Activated naive CD8-positive, alpha-beta T cell treated with anti-CD3 and anti-CD28 coated beads, Interleukin-2, amount 50 U/mL, for 24 hours (primary cell): ENCODE measurements around the gene EVL.
A peak's percentile ranks its signal among the peaks of the same experiment; 100 is the strongest.
"Not testable (repeated sequence)": the region's sequence is repeated elsewhere in the genome, so short reads cannot be mapped to it uniquely, and the experiment has no call there.

Source experiments
- ATAC-seq: fragments of 150-1000 bp; cut with Tn5 transposase; one replicate; pipeline ENCODE4 v1.10.0; 2021
- DNase-seq: peaks from one replicate; pipeline ENCODE4 v3.0.0; 2021
- H3K27ac Mint-ChIP-seq: one replicate; pipeline ENCODE4 v1.8.0; 2021; ENCODE audit warnings: mild to moderate bottlenecking, mixed read lengths
- H3K27me3 Mint-ChIP-seq: one replicate; pipeline ENCODE4 v1.8.0; 2021; ENCODE audit warnings: mixed read lengths
- H3K36me3 Mint-ChIP-seq: one replicate; pipeline ENCODE4 v1.8.0; 2021; ENCODE audit warnings: low read depth, mixed read lengths
- H3K4me1 Mint-ChIP-seq: one replicate; pipeline ENCODE4 v1.8.0; 2021; ENCODE audit warnings: mixed read lengths
- H3K4me3 Mint-ChIP-seq: one replicate; pipeline ENCODE4 v1.8.0; 2021; ENCODE audit warnings: mild to moderate bottlenecking, moderate library complexity, mixed read lengths
- H3K9me3 Mint-ChIP-seq: one replicate; pipeline ENCODE4 v1.8.0; 2021; ENCODE audit warnings: mixed read lengths

The EVL gene

DNA sequence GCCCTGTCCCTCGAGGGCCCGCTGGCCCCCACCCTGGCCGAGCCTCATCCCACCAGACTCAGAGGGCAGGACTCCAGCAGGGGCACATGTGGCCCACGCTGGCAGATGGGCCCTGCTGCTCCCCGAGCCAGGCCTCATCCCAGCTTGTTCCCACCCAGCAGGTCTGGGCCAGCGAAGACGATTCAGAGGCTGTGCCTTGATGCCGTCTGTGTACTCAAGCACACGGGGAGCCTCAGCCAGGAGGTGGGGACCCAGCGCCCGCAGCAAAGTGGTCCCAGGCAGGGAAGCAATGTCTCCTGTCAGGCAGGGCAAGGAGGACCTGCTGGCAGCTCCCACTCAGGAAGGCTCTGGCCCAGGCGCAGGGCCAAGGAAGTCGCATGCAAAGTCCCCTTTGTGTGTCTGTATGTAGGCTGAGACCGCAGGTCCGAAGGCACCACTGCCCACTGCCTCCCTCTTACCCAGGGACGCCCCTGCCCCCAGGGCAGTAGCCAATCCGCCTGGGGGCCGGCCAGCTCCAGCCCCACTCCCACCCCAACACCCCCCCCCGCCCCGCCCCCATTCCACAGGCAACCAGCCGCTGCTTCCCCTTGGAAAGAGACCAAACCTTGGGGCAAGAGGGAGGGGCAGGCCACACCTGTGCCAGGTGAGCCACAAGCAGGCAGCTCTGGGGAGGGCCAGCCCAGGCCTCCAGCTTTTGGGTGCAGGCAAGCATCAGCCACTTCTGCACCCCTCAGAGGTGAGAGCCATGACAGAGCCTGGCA, 84.8 kb downstream of the EVL start:
- Mint-ChIP-seq H3K9me3 (peaks cover 3% of the 10 kb centered on the region), H3K27me3 (peaks cover 2% of the 10 kb centered on the region), H3K4me3 (no peak overlapping the region), H3K27ac (no peak overlapping the region), H3K36me3 (peaks cover 3% of the 10 kb centered on the region), H3K4me1 (peaks cover 15% of the 10 kb centered on the region)
- no peak for ATAC-seq
- DNase-seq, result no peak

DNA sequence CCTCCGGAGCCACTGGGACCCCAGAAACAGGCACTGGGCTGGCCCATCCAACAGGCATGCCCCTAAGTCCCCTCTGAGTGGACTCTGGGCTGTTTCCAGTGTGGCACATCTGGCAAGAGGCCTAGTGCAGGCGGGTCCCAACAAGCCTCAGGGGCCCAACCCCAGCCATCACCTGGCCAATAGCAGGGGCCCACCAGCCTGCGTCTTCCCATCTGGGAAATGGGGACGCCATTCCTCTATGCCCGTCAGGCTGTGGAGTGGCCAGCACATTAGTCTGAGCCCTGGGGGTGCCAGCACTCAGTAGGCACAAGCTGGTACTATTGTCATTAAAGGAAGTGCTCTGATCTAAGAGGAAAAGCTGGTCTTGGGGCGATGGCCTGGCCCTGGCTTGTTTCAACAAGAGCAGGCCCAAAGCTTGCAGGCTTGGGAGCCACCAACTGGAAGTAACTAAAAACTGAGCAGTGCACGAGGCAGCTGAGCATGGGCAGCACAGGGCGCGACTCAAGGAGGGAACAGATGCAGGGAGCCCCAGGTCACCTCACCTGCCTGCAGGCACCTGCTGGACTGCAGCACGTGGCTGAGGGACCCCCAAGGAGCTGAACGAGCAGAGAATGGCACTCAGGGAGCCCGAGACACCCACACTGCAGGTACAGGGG, 85.8 kb downstream of the EVL start:
- DNase-seq, result no peak
- H3K4me1 Mint-ChIP-seq, result peaks cover 15% of the 10 kb centered on the region

DNA sequence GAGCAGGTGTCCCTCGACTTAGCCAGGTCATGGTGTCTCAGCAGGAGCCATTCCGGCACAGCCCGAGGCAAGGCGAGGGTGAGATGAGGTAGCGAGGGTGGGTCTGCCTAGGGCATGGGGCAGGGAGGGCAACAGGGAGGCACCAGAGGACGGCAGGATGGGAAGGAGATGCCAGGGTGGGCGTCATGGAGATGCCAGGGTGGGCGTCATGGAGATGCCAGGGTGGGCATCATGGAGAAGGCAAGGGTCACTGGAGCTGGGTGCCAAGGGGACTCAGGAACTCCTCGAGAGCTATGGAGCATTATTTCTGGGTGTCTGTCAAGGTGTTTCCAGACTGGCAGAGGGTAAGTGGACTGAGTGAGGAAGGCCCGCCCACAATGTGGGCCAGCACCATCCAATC, 86.9 kb downstream of the EVL start:
- DNase-seq (no peak), ATAC-seq (no peak)
- Mint-ChIP-seq H3K27ac (no peak overlapping the region), H3K36me3 (peaks cover 4% of the 10 kb centered on the region), H3K27me3 (peaks cover 2% of the 10 kb centered on the region), H3K4me3 (no peak overlapping the region), H3K4me1 (peaks cover 12% of the 10 kb centered on the region), H3K9me3 (peaks cover 6% of the 10 kb centered on the region)

More for the DNA sequence above, 85.8 kb downstream of the EVL start:
- Mint-ChIP-seq H3K4me3 (no peak overlapping the region), H3K36me3 (peaks cover 4% of the 10 kb centered on the region), H3K27me3 (peaks cover 2% of the 10 kb centered on the region), H3K27ac (no peak overlapping the region), H3K9me3 (peaks cover 6% of the 10 kb centered on the region)
- ATAC-seq, result no peak

DNA sequence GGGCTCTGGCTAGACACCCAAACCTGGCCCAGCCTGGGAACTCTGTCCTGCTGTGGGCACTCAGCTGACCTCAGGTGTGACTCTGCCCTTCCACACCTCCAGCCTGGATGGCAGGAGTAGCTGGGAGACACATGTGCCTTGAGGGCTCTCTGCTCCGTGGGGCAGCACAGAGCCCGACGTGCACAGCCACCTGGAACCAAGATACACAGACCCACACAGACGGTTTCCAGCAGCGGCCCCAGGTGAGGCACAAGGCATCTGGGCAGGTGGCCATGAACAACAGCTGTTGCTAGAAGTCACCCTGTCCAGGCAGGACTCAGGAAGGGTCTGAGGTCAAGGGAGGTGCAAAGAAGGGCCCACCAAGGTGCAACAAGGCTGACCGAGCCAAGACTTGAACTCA, 88.3 kb downstream of the EVL start:
- H3K9me3 Mint-ChIP-seq, result peaks cover 6% of the 10 kb centered on the region
- H3K27ac Mint-ChIP-seq, result no peak overlapping the region
- DNase-seq (no peak), ATAC-seq (no peak)
- peaks cover under 1% of the 10 kb centered on the region for H3K4me1 Mint-ChIP-seq
- H3K27me3 Mint-ChIP-seq, result peaks cover 8% of the 10 kb centered on the region
- no peak overlapping the region for H3K4me3 Mint-ChIP-seq
- peaks cover 4% of the 10 kb centered on the region for H3K36me3 Mint-ChIP-seq

DNA sequence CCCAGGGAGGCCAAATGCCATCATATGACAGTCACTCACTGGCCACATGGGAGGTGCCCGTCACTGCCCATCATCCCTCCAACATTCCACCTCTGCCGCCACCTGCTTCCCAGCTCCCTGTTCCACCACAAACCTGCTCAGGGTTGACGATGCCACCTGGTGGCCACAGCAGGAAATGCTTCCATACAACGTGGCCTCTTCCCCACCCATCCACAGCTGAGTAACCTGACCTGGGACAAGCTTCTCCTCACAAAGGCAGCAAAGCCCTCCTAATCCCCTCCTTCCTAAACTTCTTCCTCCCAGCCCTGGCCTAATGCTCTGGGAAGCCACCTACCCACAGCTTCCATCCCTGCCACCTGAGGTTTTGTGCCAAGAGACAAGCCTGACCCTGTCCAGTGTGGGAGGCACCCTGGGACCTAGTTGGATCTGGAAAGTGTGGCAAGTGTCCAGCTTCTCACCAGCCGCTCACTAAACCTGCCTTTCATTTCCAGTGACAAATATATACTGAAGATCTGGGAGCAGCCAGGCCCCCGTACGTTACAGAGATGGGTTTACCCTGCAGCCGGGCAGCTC, 89.9 kb downstream of the EVL start:
- Mint-ChIP-seq H3K27me3 (peaks cover 14% of the 10 kb centered on the region), H3K4me1 (peaks cover 4% of the 10 kb centered on the region), H3K9me3 (peaks cover 6% of the 10 kb centered on the region), H3K4me3 (no peak overlapping the region), H3K36me3 (peaks cover 4% of the 10 kb centered on the region), H3K27ac (no peak overlapping the region)
- ATAC-seq (no peak), DNase-seq (peak; percentile 61)

DNA sequence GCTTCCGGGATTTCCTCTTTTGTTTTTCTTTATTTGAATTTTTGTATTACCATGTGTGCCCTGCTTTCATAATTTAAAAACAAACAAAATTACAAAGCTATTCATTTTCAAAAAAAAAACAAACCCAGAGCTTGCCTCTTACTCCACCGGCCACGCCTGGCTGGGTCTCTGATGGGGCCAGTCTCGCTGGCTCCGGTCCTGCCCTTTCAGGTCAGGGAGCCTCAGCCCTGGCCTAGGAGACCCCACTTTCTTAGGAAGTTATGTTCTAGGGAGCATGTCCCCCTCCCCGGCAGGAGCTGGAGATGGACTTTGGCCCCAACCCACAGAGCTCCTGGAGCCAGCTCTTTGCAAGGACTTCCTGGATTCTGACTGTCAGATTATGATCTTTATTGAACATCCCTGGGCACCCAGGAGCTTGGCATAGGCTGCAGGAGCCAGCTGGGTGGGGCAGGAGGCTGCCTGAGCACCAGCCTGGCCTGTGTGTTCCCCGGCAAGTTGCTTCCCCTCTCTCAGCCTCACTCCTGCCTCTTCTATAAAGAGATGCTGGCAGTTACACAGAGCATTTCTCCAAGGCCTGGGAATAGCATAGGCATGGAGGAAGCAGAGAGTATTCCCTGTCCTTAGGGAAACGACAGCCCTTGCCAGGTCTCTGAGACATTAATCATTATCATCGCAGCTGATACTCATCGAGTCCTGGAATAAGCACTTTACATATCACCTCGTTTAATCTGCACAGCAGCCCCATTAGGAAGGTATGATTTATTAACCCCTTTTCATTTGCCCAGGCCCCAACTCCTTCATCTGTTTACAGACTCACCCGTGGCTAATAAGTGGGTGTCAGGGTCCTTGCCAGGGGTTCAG, 90.8 kb downstream of the EVL start:
- Mint-ChIP-seq H3K36me3 (peaks cover 4% of the 10 kb centered on the region), H3K4me1 (peaks cover 4% of the 10 kb centered on the region), H3K27me3 (peaks cover 16% of the 10 kb centered on the region), H3K4me3 (no peak overlapping the region), H3K9me3 (peaks cover 6% of the 10 kb centered on the region), H3K27ac (no peak overlapping the region)
- ATAC-seq, result no peak
- DNase-seq, result no peak

DNA sequence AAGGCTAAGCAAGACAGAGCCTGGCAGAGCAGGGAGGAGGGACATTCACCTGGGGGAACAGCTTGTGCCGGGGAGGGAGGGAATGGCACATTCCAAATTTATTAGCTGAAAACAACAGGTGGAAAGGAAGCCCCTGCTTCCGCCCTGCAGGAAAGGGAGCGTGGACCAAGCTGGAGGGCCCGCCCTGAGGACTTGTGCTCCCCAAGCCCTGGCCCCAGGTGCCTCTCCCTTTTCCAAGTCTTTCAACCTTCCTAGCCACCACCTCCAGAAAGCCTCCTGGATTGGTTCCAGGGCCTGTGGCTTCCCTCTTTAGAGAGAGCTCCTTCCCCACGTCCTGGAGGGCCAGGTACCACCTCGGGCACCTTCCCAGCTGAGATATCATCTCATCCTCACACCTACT, 91.6 kb downstream of the EVL start:
- H3K4me1 Mint-ChIP-seq, result peaks cover 4% of the 10 kb centered on the region
- H3K27ac Mint-ChIP-seq, result no peak overlapping the region
- H3K36me3 Mint-ChIP-seq, result peaks cover 4% of the 10 kb centered on the region
- DNase-seq (no peak), ATAC-seq (no peak)
- H3K9me3 Mint-ChIP-seq, result peaks cover 6% of the 10 kb centered on the region
- H3K4me3 Mint-ChIP-seq, result no peak overlapping the region
- peaks cover 16% of the 10 kb centered on the region for H3K27me3 Mint-ChIP-seq

DNA sequence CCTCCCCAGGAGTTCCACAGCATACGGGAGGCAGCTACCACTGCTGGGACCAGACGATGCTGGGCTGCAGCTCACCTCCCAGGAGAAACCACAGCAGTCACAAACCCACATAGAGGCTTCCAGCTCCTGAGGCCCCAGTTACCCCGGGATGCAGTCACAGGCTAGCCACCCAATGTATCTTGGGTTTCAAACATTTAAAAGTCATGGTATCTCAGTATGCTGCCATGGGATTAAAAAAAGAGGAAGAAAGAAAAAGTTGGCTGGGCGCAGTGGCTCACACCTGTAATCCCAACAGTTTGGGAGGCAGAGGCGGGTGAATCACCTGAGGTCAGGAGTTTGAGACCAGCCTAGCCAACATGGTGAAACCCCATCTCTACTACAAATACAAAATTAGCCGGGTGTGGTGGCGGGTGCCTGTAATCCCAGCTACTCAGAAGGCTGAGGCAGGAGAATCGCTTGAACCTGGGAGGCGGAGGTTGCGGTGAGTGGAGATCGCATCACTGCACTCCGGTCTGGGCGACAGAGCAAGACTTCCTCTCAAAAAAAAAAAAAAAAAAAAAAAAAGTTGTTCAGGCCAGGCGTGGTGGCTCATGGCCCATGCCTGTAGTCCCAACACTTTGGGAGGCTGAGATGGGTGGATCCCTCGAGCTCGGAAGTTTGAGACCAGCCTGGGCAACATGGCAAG, 92.5 kb downstream of the EVL start:
- ATAC-seq, H3K36me3 Mint-ChIP-seq, H3K9me3 Mint-ChIP-seq, H3K27ac Mint-ChIP-seq, DNase-seq, H3K4me1 Mint-ChIP-seq, H3K4me3 Mint-ChIP-seq: not testable (repeated sequence)
- peaks cover 16% of the 10 kb centered on the region for H3K27me3 Mint-ChIP-seq

DNA sequence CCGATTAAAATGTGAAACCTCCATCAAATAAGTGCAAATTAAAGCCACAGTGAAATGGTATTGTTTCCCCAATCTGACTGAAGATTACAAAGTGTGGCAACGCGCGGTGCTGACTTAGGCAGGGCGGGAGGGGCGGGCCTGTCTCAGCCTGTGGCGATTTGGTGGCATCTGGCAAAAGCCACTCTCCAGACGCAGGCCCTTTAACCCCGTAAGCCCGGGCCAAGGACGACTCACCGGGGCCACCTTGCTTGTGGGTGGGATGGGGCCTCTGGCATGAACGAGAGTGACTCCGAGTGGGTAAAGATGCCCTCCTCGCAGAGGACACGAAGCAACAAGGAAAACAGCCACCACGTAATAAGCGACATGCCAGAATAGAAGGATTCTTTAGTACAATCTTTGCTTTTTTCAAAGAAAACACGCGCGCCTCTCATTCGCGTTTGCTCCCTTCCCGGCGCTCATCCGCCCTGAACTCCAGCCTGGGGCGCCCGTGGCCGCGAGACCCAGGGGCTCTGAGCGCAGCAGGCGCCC, 93.4 kb downstream of the EVL start:
- H3K9me3 Mint-ChIP-seq, result peaks cover 6% of the 10 kb centered on the region
- H3K27me3 Mint-ChIP-seq, result peaks cover 16% of the 10 kb centered on the region
- peak overlapping the region; percentile 58 for H3K4me3 Mint-ChIP-seq
- peaks cover 4% of the 10 kb centered on the region for H3K36me3 Mint-ChIP-seq
- DNase-seq (no peak), ATAC-seq (no peak)
- H3K27ac Mint-ChIP-seq, result no peak overlapping the region
- peaks cover 6% of the 10 kb centered on the region for H3K4me1 Mint-ChIP-seq

DNA sequence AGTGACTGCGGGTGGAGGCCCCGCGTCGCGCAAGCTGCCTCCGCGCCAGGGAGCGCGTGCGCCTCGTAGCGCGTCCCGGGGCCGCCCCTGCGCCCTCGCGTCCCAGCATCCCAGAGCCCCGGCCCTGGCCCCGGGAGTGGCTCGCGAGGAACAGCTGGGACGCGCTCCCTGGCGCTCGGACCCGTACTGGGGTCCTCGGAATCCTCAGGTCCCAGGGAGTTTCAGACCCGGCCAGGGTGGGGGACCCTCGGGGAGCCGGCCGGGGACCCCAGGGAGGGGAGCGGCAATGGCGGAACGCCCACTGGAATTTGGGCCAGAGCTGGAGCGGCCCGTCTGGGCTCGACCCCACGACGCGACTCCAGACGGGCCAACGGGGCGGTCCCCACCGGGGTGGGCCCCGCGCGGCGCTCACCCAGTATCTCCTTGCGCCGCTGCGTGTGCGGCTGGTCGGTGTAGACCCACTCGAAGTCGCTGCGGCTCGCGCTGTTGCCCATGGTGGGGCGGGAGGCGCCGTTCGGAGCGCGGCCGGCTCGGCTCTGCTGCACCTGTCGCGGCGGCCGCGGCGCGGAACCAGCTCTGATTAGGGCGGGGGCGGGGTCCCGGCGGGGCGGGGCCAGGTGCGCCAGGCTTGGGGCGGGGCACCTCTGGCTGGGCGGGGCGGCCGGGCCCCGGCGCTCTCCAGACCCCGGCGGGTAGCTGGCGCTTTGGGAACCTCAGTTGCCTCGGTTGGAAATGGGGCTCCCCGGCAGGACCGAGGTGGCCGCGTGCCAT, 94.1 kb downstream of the EVL start, which contains the start of gene DEGS2:
DEGS2 (minus strand) TSS at position 552 of the 771 bp plus-strand sequence; CDS start at position 494, 58 bp downstream.
- ATAC-seq, result peak; percentile 75
- Mint-ChIP-seq H3K27me3 (peaks cover 16% of the 10 kb centered on the region), H3K4me3 (peak within 1 kb of the TSS; percentile 62), H3K9me3 (peaks cover 6% of the 10 kb centered on the region), H3K27ac (no peak within 1 kb of the TSS), H3K36me3 (peaks cover 4% of the 10 kb centered on the region), H3K4me1 (peaks cover 6% of the 10 kb centered on the region)
- DNase-seq, result peak; percentile 67

DNA sequence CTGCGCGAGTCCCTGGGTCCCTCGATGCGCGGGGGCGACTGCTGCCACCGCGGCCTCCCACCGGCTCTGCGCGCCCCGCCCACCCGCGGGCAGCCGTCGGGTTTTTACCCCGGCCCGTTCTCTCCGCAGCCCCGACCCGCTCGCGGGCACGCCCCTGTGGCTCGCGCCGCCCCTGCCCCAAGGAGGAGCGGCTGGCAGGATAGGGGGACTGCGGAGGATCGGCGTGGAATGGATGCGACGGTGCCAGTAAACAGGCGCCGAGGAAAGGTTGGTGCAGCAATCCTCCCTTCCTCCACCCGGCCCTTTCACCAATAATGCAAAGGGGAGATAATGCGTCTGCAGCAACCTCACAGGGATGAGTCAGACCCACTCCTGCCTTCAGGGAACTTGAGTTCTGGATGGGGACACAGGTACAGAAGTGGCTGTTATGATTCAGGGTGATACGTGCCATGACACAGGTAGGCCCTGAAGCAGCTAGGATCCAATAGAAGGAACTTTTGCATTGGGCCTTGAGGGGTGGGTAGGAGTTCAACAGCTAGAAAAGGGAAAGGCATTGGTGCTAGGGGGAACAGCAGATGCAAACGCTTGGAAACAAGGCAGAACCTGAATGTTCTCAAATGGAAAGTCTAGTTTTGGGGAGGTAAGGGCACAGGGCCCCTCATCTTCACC, 94.8 kb downstream of the EVL start:
- ATAC-seq (peak; percentile 18), DNase-seq (no peak)
- Mint-ChIP-seq H3K36me3 (peaks cover 1% of the 10 kb centered on the region), H3K4me3 (peak overlapping the region; percentile 53), H3K9me3 (peaks cover 3% of the 10 kb centered on the region), H3K4me1 (peaks cover 6% of the 10 kb centered on the region), H3K27ac (no peak overlapping the region), H3K27me3 (peaks cover 16% of the 10 kb centered on the region)

DNA sequence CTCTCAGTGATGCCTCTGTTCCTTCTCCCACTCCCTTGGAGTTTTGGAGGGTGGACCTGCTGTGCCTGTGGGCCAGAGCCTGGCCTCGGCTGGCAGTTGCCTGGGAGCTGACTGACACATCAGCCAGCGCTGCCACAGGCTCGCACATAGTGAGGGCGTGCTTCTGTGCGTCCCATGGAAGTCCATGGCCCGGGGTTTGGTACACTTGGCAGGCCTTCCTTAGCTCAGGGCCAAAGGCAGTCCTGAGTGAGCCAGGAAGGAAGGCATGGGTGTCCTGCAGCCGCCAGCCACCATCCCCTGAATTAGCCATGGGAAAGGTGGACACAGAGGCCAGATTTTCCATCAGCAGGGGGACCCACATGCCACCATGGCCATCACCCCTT, 95.3 kb downstream of the EVL start:
- peaks cover 16% of the 10 kb centered on the region for H3K27me3 Mint-ChIP-seq
- no peak overlapping the region for H3K4me3 Mint-ChIP-seq
- ATAC-seq, result no peak

DNA sequence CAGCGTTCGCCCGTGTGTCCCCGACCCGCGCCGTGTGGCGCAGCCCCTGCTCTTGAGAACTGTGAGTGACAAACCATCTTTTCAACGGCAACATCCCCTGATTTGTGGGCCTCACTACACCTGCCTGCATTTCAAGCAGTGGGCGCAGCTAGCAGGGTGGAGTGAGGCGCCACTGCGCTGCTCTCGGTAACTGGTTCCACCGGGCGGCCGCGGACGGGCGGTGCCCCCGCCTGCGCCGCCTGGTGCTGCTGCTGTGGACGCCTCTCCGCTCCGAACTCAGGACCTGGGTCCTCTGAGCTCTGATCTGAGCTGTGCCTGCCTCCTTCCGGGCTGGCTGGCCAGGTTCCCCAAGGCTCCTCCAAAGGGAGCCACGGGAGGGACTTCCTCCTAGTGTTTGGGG, 100.2 kb downstream of the EVL start:
- Mint-ChIP-seq H3K36me3 (no peaks in the 10 kb centered on the region), H3K9me3 (no peaks in the 10 kb centered on the region), H3K4me3 (no peak overlapping the region), H3K27ac (peak overlapping the region; percentile 8), H3K27me3 (no peaks in the 10 kb centered on the region), H3K4me1 (peaks cover 10% of the 10 kb centered on the region)
- DNase-seq, result no peak
- ATAC-seq, result no peak

More for the DNA sequence above, 95.3 kb downstream of the EVL start:
- Mint-ChIP-seq H3K4me1 (peaks cover 6% of the 10 kb centered on the region), H3K9me3 (no peaks in the 10 kb centered on the region), H3K36me3 (no peaks in the 10 kb centered on the region), H3K27ac (no peak overlapping the region)
- no peak for DNase-seq
